SJCRH30 (cell line): ENCODE measurements around the gene PYGL. TPM values are rescaled to one million over a fixed set of nuclear protein-coding genes. Genes with fewer than 3 reads are reported as not detected.
"Not testable (repeated sequence)": the region's sequence is repeated elsewhere in the genome, so short reads cannot be mapped to it uniquely, and the experiment has no call there.

Source experiments
- DNase-seq, 2 experiments: peaks; one replicate each; pipeline ENCODE4 v3.0.0-alpha.2; 2015 to 2020
- H3K27ac ChIP-seq: fragments of 250-450 bp; sonication (Bioruptor Pico); 2 replicates; pipeline ENCODE4 v1.5.1; 2020; ENCODE audit warnings: mild to moderate bottlenecking, moderate library complexity
- H3K27me3 ChIP-seq: fragments of 250-450 bp; sonication (Bioruptor Pico); 2 replicates; pipeline ENCODE4 v1.5.1; 2020; ENCODE audit warnings: mild to moderate bottlenecking, moderate library complexity
- H3K36me3 ChIP-seq: fragments of 250-450 bp; sonication (Bioruptor Pico); 2 replicates; pipeline ENCODE4 v1.5.1; 2020; ENCODE audit warnings: mild to moderate bottlenecking, moderate library complexity
- H3K4me1 ChIP-seq: fragments of 250-450 bp; sonication (Bioruptor Pico); 2 replicates; pipeline ENCODE4 v1.5.1; 2020; ENCODE audit warnings: mild to moderate bottlenecking, moderate library complexity
- H3K4me3 ChIP-seq: fragments of 250-450 bp; sonication (Bioruptor Pico); 2 replicates; pipeline ENCODE4 v1.5.1; 2020; ENCODE audit warnings: mild to moderate bottlenecking, moderate library complexity
- H3K9me3 ChIP-seq: fragments of 250-450 bp; sonication (Bioruptor Pico); replicated peaks from 2 replicates; pipeline ENCODE4 v1.5.1; 2020; ENCODE audit warnings: mild to moderate bottlenecking, moderate library complexity
- total RNA-seq: library from RNA; depleted of rRNA; stranded (reverse); fragments of >200 nt; shearing (Covaris generic); gene quantifications from 2 replicates; pipeline ENCODE4 v1.2.3, GENCODE V29; 2014

PYGL gene
- total RNA-seq, 1 experiment from 2014 or later, result 5.0 TPM

DNA sequence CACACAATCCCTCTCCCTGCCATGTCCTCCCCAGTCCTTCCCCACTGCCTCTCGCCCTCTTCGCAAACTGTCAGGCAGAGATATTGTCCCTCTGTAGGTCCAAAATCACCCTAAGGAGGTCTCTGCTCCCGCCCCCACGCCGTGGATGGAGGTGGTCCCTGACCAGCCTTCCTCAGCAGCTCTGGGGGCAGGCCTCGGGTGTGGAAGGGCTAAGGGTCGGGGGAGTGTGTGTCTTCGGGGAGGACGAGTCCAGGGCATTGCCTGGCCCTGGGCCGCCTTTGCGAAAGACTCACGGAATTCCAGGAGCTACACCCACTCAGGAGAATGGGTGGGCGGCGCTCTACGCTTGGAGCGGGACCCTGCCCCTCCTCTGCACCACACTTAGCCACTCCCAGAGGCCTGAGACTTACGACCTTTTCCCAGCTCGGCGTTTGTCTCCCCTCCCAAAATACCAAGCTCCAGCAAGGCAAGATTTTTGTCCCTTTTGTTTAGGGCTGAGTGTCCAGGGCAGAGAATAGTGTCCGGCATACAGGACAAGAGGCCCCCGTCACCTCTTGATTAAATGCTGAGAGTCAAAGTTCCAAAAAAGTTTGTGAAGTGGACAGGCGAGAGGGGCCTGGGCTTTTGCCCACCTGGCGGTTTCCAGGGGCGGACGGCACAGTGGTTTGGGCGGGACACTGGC lies 881 bp downstream of the PYGL start:
- no peak for DNase-seq
- Histone ChIP-seq H3K4me1 (peaks cover 9% of the 10 kb centered on the region), H3K9me3 (no peaks in the 10 kb centered on the region), H3K27ac (no peak overlapping the region), H3K27me3 (no peaks in the 10 kb centered on the region), H3K36me3 (no peaks in the 10 kb centered on the region), H3K4me3 (no peak overlapping the region)

DNA sequence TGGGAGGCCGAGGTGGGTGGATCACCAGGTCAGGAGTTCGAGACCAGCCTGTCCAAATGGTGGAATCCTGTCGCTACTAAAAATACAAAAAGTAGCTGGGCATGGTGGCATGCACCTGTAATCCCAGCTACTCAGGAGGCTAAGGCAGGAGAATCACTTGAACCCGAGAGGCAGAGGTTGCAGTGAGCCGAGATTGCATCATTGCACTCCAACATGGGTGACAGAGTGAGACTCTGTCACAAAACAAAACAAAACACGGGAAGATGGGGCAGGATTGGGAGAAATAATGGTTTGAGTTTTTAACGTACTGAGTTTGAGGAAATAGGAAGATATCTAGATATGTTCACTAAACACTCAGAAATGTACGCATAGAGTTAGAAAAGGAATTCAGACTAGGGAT lies 2.6 kb downstream of the PYGL start:
- DNase-seq, H3K27me3 ChIP-seq, H3K36me3 ChIP-seq, H3K4me3 ChIP-seq, H3K4me1 ChIP-seq, H3K27ac ChIP-seq, H3K9me3 ChIP-seq: not testable (repeated sequence)

DNA sequence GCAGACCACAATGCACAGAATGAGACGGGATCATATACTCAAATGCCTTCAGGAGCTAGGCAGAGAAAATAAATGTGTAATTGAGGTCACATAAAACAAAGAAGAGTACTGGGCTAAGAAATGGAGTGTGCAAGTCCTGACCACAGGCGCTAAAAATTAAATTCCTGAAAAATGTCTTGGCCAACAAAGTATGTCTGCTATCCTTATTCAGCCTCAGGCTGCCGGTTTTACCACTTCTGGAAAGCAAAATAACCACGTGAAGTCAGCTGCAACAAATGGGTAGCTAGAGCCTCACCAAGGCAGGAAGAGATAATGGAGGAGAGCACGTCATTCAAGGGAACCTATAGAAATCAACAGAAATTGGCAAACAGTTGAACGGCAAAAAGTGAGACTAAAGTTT lies 3.1 kb downstream of the PYGL start:
- H3K9me3 ChIP-seq, result no peaks in the 10 kb centered on the region
- no peak overlapping the region for H3K27ac ChIP-seq
- H3K36me3 ChIP-seq, result no peaks in the 10 kb centered on the region
- DNase-seq, result no peak
- H3K4me3 ChIP-seq, result no peak overlapping the region
- H3K27me3 ChIP-seq, result no peaks in the 10 kb centered on the region
- no peaks in the 10 kb centered on the region for H3K4me1 ChIP-seq

DNA sequence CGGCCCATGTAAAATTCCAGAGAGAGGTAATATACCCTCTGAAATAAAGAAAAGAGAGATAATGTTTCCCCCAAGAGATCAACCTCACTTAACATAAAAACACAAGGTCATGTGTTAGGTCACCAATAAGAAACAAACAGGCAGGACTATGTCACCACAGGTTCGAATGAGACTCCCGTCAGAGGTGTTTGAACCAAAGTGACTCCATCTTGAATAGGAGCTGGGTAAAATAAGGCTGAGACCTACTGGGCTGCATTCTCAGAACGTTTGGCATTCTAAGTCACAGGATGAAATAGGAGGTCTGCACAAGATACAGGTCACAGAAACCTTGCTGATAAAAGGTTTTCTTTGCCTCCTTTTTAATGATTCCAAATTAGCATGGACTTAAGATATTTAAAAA lies 6.5 kb downstream of the PYGL start:
- no peak overlapping the region for H3K27ac ChIP-seq
- no peaks in the 10 kb centered on the region for H3K4me1 ChIP-seq
- no peaks in the 10 kb centered on the region for H3K27me3 ChIP-seq
- no peaks in the 10 kb centered on the region for H3K36me3 ChIP-seq
- no peak overlapping the region for H3K4me3 ChIP-seq
- no peak for DNase-seq
- H3K9me3 ChIP-seq, result no peaks in the 10 kb centered on the region

DNA sequence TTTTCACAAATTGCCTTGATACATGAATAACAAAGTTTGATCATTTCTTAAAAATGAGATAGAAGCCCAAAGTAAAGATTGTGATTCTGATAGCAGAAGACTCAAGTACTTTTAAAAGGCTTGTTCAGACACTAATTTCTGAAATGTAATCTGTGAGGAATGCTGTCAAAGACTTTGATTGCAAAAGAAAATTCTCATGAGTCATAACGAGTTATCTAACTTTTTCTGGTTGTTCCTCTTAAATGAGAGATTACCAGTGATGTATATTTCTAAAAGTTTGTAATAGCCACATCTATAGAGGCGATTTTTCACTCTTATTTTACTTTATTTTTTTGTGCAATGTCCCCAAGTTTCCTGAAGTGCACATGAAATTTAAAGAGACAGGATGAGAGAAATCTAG lies 7.0 kb downstream of the PYGL start:
- H3K4me3 ChIP-seq, result no peak overlapping the region
- H3K27ac ChIP-seq, result no peak overlapping the region
- no peak for DNase-seq

DNA sequence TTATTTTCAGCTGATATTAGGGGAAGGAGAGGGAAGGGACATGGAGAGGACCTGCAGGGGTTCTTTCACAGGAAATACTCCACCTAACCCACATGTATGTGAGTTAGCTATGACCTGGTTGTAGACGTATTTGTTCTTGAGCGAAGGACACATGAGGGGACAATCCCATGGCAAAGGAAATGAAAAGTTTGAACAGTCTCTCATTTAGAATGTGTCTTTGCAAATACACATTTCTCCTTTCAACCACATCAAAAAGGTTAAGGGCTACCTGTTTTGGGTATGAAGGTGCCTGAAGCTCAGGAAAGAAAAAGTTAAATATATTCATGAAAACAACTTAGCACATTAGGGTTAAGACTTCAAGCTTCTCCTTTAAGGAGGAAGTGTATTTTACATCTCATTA lies 7.4 kb downstream of the PYGL start:
- H3K9me3 ChIP-seq, result no peaks in the 10 kb centered on the region
- DNase-seq, result no peak

More for the DNA sequence above, 7.0 kb downstream of the PYGL start:
- Histone ChIP-seq H3K36me3 (no peaks in the 10 kb centered on the region), H3K4me1 (no peaks in the 10 kb centered on the region), H3K27me3 (no peaks in the 10 kb centered on the region), H3K9me3 (no peaks in the 10 kb centered on the region)

DNA sequence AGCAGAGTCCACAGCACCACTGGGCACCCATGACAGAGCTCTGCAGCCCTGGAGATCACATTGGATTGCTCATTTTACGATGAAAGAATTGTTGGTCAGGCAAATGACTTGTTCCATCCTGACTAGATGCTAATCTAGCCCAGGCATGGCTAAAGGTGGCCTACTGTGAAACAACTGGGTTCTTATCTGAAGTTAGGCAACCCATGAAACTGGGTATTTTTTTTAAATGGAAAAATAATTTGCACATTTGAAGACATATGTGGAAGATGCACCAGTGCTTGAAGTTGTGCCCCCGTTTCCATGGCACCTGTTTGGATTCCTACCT lies 8.3 kb downstream of the PYGL start:
- Histone ChIP-seq H3K27ac (no peak overlapping the region), H3K4me3 (no peak overlapping the region), H3K27me3 (no peaks in the 10 kb centered on the region), H3K36me3 (no peaks in the 10 kb centered on the region), H3K4me1 (no peaks in the 10 kb centered on the region), H3K9me3 (no peaks in the 10 kb centered on the region)
- DNase-seq, result no peak

More for the DNA sequence above, 7.4 kb downstream of the PYGL start:
- Histone ChIP-seq H3K27ac (no peak overlapping the region), H3K36me3 (no peaks in the 10 kb centered on the region), H3K4me3 (no peak overlapping the region), H3K4me1 (no peaks in the 10 kb centered on the region), H3K27me3 (no peaks in the 10 kb centered on the region)

DNA sequence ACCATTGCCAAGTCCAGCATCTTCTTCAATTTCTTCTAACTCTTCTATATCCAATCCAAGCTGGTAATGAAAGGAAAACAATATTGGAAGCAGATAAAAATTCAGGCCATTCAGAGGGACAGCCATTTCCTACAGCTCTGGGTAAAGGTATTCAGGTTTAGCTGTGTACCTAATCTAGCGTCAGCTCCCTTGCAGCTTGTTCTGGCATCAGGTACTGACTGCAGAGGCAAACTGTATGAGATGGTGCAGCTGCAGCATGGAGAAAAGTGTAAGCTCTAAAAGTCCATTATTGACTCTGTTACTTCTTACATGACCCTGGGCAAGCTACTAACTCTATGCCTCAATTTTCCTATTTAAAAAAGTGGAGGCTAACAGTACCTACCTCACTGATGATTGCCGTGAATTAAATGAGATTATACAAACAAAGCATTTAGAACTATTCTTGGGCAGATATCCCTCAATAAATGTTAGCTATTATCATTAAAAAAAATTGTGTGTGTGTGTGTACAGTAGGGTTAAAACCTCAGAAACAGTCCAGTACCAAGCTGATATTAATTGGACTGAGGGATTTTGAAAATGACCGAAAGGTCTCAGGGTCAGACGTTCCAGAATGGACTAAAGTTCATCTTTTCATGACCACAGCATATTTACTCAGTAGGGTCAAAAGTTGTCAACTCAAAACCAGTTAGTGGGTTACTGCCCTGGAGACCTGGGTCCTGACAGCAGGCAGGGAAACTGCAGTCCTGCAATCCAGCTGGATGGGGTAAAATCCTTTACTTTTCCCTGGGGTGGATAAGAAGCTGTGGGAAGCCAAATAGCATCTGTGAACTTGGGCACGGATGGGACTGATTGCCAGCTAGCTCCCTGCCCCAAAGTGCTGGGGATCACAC lies 8.9 kb downstream of the PYGL start:
- Histone ChIP-seq H3K27me3 (no peaks in the 10 kb centered on the region), H3K4me3 (no peak overlapping the region), H3K9me3 (no peaks in the 10 kb centered on the region), H3K27ac (no peak overlapping the region), H3K36me3 (no peaks in the 10 kb centered on the region), H3K4me1 (no peaks in the 10 kb centered on the region)
- DNase-seq, result no peak

DNA sequence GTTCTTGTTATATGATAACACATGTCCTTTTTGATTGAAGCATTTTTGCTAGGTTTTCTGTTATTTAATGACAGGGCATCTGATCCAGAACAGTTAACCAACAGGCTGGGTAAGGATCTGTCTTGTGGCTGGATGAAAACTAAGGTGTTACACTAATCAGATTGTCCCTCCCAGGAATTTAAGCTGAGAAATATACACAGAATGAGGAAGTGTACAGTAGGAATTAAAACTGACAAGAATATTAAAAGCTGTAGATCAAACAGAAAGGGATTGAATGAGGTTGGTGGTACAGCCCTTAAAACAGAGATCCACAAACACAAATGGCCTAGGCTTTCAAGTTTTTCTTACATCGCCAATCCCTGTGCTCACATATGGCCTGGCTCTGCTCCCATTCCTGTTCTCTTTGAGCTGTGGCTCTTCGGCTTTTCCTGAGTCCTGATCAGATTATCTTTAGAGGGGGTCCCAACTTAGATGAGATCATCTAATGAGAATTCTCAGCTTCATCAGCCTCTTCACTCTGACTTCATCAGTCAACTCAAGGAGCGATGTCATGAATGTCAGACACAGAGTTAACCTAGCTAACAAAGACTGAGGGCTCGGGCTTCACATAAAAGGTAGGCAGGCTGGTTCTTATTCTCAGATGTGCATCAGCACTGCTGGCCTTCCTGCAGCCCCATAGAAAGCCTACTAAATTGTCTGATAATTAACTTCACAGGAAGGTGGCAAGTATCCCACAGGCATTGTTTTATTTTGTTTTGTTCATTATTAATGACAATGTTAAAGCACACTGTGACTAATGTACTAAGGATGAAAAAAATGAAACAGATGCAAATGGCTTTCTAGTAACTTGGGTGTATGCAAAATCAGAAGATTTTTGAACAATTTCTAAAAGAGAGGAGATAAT lies 11.4 kb downstream of the PYGL start:
- no peak for DNase-seq
- H3K27ac ChIP-seq, result no peak overlapping the region
- no peak overlapping the region for H3K4me3 ChIP-seq
- no peaks in the 10 kb centered on the region for H3K9me3 ChIP-seq
- no peaks in the 10 kb centered on the region for H3K4me1 ChIP-seq
- H3K27me3 ChIP-seq, result no peaks in the 10 kb centered on the region
- H3K36me3 ChIP-seq, result no peaks in the 10 kb centered on the region

DNA sequence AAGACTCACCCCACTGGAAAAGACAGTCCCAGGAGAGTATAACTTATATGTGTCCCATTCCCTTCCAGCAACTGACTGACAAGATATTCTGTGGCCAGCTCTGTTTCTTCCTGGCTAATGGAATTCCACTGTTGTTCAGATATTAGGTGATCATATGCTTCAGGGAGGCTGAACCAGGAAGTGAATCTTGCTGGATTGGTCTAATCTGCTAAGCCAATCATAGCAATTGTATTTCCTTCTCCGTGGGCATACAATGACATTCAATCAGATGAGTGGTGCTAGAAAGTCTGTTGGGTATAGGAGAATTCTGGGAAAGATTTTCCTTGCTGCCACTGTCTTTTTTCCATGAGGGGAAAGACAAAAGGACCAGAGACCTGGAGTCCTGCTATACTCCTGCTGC lies 12.1 kb downstream of the PYGL start:
- H3K4me1 ChIP-seq, result no peaks in the 10 kb centered on the region
- no peaks in the 10 kb centered on the region for H3K27me3 ChIP-seq
- no peaks in the 10 kb centered on the region for H3K9me3 ChIP-seq

DNA sequence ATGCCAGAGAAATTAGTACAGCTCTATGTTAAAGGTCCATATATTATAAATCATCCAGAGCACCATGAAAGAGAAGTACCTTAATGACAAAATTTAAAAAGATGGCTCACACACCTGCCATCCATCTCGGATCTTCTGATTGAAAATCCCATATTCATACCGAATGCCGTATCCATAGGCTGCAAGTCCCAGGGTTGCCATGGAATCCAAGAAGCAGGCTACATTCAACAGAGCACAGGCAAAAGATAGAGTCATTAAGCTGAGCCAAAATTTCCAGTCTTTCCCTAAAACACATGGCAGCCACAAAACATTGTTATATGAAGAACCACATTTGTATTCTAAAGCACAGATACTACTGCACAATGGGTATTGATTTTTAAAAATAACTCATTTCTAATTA lies 12.7 kb downstream of the PYGL start:
- DNase-seq, result no peak
- Histone ChIP-seq H3K4me3 (no peak overlapping the region), H3K9me3 (no peaks in the 10 kb centered on the region), H3K36me3 (no peaks in the 10 kb centered on the region), H3K27ac (no peak overlapping the region), H3K4me1 (no peaks in the 10 kb centered on the region), H3K27me3 (no peaks in the 10 kb centered on the region)

More for the DNA sequence above, 12.1 kb downstream of the PYGL start:
- H3K36me3 ChIP-seq, result no peaks in the 10 kb centered on the region
- H3K27ac ChIP-seq, result no peak overlapping the region
- H3K4me3 ChIP-seq, result no peak overlapping the region
- no peak for DNase-seq

DNA sequence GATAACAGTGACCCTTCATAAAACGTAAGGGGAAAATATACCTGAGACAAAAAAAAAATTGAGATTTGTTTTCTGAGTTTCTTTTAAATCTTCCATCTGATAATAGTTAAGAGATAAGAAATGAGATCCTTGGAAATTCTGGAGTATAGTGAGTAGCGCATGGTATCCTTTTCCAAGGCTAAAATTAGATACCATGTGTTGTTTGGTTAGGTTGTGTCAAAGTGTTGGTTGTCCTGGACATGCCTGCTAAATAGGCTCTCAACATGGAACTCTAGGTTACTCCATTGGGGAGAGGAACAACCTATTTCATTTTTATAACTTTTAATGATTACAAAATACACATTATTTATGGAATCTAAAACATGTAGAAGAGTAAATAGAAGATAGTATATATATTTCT lies 14.8 kb downstream of the PYGL start:
- H3K27ac ChIP-seq, result no peak overlapping the region
- H3K9me3 ChIP-seq, result no peaks in the 10 kb centered on the region

DNA sequence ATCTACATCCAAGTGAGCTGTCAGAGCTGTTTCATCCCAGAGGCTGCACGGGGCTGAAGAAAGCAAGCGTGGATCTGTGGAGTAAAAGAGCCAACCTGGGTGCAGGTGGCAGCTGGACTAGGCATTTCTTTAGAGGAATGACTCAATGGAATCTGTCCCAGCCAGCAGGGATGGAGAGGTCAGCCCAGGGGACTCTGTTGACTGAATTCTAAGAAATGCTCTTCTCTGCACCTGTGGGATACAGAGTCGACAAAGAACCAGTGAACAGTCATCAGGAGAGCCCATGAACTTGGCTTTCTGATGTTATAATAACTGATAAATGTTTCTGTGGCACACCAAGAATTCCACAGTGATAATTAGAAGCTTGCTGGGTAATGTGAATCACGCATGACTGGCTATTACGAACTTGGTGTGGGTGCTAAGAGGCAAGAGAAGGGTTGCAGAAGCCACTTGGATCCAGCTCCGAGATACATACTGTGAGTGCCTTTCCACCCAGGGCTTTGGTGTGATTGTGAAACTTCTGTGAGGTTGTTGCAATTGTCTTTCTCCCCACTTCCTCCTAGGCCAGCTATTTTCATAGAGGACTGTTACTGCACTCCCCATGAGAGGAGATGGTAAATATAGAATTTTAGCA lies 16.2 kb downstream of the PYGL start:
- peaks cover 3% of the 10 kb centered on the region; the same call in 1 of the 2 replicates for H3K4me1 ChIP-seq
- no peak overlapping the region for H3K27ac ChIP-seq
- no peaks in the 10 kb centered on the region for H3K9me3 ChIP-seq
- no peaks in the 10 kb centered on the region for H3K36me3 ChIP-seq
- H3K27me3 ChIP-seq, result no peaks in the 10 kb centered on the region
- DNase-seq, result no peak
- H3K4me3 ChIP-seq, result no peak overlapping the region

More for the DNA sequence above, 14.8 kb downstream of the PYGL start:
- Histone ChIP-seq H3K36me3 (no peaks in the 10 kb centered on the region), H3K4me1 (no peaks in the 10 kb centered on the region), H3K27me3 (no peaks in the 10 kb centered on the region), H3K4me3 (no peak overlapping the region)
- DNase-seq, result no peak

DNA sequence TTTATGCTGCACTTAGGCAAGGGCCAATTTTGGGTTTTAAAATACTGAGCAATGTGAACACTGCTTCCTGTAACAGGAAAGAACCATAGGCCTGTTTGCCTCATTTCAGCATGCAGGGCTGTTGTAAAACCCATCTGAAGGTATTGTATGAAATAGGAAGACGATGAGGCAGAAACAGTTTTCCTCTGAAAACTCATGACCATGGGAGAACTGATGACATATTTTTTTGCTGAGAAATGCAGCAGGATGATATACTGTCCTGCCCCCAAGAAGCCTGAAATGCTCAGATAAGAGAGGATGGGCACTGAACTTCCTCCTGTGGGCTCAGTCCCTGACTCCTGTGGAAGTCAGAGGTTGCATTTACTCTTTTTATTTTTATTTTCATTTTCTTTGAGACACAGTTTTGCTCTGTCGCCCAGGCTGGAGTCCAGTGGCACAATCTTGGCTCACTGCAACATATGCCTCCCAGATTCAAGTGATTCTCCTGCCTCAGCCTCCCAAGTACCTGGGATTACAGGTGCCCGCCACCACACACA lies 17.4 kb downstream of the PYGL start:
- Histone ChIP-seq H3K4me1 (peaks cover 3% of the 10 kb centered on the region; the same call in 1 of the 2 replicates), H3K9me3 (no peaks in the 10 kb centered on the region), H3K4me3 (no peak overlapping the region), H3K36me3 (no peaks in the 10 kb centered on the region), H3K27me3 (no peaks in the 10 kb centered on the region), H3K27ac (no peak overlapping the region)
- DNase-seq, result no peak
